GM13977 (cell line): ENCODE data around the gene C5orf46.
A peak's percentile ranks its signal among the peaks of the same experiment; 100 is the strongest.

Experiments
- DNase-seq: peaks from one replicate; pipeline ENCODE4 v3.0.0; 2012; ENCODE audit warnings: low spot score
- in situ Hi-C: fragments of 300-500 bp; cut with MboI; formaldehyde crosslinking; loops from one replicate; pipeline ENCODE4 v1.12.0; 2022; ENCODE audit warnings: low sequenced_read_pairs, low pct_unique_long_range_greater_than_20kb, mixed read lengths, inconsistent platforms; ENCODE audit not compliant: unreplicated experiment
- TF ChIP-seq, protein P1 (sequence below): IDR thresholded peaks from 2 replicates; pipeline ENCODE4 v1.5.1; 2012; ENCODE audit warnings: mild to moderate bottlenecking, control low read depth; ENCODE audit not compliant: insufficient read depth; ENCODE audit errors: extremely low read depth, missing control alignments

Gene C5orf46

GRCh38 chr5:147887026-147887627 lies 19.2 kb downstream of the C5orf46 start:
- TF ChIP-seq, protein P1, sequence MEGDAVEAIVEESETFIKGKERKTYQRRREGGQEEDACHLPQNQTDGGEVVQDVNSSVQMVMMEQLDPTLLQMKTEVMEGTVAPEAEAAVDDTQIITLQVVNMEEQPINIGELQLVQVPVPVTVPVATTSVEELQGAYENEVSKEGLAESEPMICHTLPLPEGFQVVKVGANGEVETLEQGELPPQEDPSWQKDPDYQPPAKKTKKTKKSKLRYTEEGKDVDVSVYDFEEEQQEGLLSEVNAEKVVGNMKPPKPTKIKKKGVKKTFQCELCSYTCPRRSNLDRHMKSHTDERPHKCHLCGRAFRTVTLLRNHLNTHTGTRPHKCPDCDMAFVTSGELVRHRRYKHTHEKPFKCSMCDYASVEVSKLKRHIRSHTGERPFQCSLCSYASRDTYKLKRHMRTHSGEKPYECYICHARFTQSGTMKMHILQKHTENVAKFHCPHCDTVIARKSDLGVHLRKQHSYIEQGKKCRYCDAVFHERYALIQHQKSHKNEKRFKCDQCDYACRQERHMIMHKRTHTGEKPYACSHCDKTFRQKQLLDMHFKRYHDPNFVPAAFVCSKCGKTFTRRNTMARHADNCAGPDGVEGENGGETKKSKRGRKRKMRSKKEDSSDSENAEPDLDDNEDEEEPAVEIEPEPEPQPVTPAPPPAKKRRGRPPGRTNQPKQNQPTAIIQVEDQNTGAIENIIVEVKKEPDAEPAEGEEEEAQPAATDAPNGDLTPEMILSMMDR, result peak; percentile 53
- DNase-seq, result no peak
- in situ Hi-C loops, result no loop called here

DNA sequence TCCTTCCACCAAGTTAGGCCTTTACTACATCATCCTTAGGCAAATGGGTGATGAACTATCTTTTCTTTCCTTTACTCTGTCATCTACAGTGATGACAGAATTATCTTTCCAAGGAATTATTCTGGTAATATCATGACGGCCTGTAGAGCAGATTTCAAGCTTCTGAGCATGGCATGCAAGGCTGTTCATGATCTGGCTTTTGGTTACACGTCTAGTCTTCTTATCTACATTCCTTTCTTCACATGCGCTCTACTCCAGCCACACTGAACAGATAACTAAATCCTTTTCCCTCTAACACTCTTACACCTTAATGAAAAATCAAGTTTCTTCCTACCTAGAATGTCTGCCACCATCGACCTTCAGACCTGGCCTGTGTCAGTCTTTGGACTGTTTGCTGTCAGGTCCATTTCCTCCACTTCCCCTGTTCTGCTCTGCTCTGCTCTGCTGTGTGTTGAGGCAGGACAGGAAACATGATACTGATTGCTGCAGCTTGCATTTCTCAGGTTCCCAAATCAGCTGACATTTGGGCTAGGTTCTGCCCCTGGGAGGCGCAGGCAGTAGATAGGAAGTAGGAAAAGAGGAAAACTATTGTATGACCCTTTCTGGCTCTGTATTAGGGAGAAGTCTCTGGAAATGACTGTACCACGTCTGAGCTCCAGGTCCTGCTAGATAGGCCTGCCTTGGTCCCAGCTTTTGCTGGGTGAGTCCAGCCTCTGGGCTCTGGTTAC lies 23.6 kb downstream of the C5orf46 start:
- in situ Hi-C loops, result no loop called here
- TF ChIP-seq, protein P1, result no peak
- DNase-seq, result no peak

- no peak for DNase-seq
- TF ChIP-seq, protein P1, result no peak
- in situ Hi-C loops, result no loop called here
These were observed 25.9 kb downstream of the C5orf46 start for GRCh38 chr5:147880487-147880886.

DNA sequence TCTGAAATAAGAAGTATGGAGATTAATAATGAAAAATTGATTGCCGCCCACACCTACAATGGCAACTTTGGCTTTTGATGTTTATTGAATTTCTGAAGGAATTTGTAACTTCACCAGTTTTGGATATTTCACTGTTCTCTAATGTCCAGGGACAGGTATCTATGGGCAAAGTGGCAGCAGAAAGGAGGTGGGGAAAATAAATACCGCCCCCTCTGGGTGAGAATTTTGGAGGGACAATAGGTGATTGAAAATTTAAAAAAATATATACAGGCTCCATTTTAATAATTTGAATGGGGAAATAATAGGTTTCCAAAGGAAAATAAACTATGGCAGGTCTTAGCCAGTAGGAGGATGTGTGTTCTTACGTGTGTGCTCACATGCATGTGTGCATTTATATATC lies 26.6 kb downstream of the C5orf46 start:
- in situ Hi-C loops, result no loop called here
- no peak for DNase-seq
- TF ChIP-seq, protein P1, result no peak

DNA sequence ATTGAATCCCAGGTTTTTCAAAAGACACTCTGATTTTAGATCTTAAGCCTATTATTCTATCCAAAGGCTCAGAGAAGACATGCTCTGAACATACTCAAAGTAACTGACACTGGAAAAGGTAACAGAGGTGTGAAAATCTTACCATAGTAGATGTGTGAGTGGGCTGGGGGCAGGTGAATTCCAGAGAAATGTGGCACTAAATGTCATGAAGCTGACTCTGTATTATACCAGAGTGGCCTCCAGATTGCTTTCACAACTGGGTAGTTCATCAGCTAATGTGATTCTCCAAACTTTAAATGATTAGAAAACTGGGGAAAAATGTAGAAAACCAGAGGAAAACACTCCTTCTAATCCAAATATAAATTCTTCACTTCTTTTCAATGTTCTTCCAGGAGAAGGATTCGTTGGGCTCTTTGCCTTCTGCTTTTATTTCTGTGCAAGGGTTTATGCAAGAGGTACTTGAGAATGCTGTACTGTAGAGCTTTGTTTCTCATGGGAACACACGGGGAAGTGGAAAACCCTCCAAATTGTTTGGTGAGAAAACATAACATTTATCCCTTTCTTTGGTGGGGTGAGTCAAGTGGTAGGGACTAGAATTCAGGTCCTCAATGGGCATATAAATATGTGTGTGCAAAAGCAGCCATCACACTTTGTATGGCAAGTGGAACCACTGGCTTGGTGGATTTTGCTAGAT lies 28.1 kb downstream of the C5orf46 start, which contains the start of gene SCGB3A2:
SCGB3A2 (plus strand) TSS at position 646 of the 694 bp plus-strand sequence. CDS start 93 bp downstream, outside the sequence.
- in situ Hi-C loops, result no loop called here
- DNase-seq, result no peak
- TF ChIP-seq, protein P1, result no peak

DNA sequence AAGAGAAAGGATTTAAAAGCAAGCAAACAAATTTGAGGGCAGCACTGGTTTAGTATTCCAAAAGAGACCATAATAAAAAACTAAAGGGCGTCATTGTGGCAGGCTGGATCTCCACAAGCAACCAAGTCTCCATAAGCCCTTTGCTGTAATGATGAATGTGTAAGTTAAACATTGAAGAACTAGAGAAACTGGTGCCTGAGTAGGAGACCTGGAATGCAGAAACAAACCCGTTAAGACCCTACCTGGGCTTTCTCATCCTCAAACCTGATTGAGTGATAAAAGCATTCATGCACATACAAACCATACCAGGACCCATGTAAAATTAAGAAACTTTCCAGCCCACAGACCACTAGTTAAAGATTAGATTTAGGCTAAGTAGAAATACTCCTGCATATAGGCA lies 29.7 kb downstream of the C5orf46 start:
- DNase-seq, result no peak
- in situ Hi-C loops, result no loop called here
- TF ChIP-seq, protein P1, result no peak
